Spleen (tissue), 11 donors: Measurements from ENCODE around the gene EPHA6. TPM values are rescaled to one million over a fixed set of nuclear protein-coding genes. Genes with fewer than 3 reads are reported as not detected.

Experiments used
- DNase-seq: peaks from one replicate; pipeline ENCODE4 v3.0.0-alpha.2; 2020
- H3K27ac ChIP-seq, 8 donors: fragments of 200-600 bp; sonication (generic) in 7 of 8; 1 replicate in 4 of 8; 2 replicates in 4 of 8; pipeline versions ENCODE4 v1.5.0 to v1.8.0; 2016 to 2021; ENCODE audit warnings: inconsistent platforms in 4 of 8, mild to moderate bottlenecking in 4 of 8, moderate library complexity in 1 of 8
- H3K27me3 ChIP-seq, 7 donors: fragments of 200-600 bp; sonication (generic) in 6 of 7; replicated peaks in 1 of 7; 1 replicate in 4 of 7; 2 replicates in 3 of 7; pipeline versions ENCODE4 v1.5.0 to v1.8.0; 2016 to 2021; ENCODE audit warnings: inconsistent platforms in 3 of 7, mild to moderate bottlenecking in 1 of 7
- H3K36me3 ChIP-seq, 6 donors: fragments of 200-600 bp; sonication (generic) in 5 of 6; 1 replicate in 4 of 6; 2 replicates in 2 of 6; pipeline versions ENCODE4 v1.5.0 to v1.8.0; 2016 to 2021; ENCODE audit warnings: inconsistent platforms in 2 of 6
- H3K4me1 ChIP-seq, 6 donors: fragments of 200-600 bp; sonication (generic) in 5 of 6; 1 replicate in 3 of 6; 2 replicates in 3 of 6; pipeline versions ENCODE4 v1.5.0 to v1.8.0; 2016 to 2021; ENCODE audit warnings: inconsistent platforms in 3 of 6
- H3K4me3 ChIP-seq, 8 donors: fragments of 200-600 bp; sonication (generic) in 7 of 8; 1 replicate in 4 of 8; 2 replicates in 4 of 8; pipeline versions ENCODE4 v1.5.0 to v1.8.0; 2016 to 2021; ENCODE audit warnings: inconsistent platforms in 4 of 8, mild to moderate bottlenecking in 4 of 8, moderate library complexity in 2 of 8
- H3K9me3 ChIP-seq, 8 donors: fragments of 200-600 bp; sonication (generic) in 7 of 8; 1 replicate in 4 of 8; 2 replicates in 4 of 8; pipeline versions ENCODE4 v1.5.0 to v1.8.0; 2016 to 2021; ENCODE audit warnings: inconsistent platforms in 4 of 8
- CTCF ChIP-seq, 11 experiments: fragments of 200-600 bp in 7 of 11; fragments of 450-650 bp in 4 of 11; sonication (generic) in 4 of 11; IDR thresholded peaks in 8 of 11; conservative IDR thresholded peaks in 3 of 11; 1 replicate in 7 of 11; 2 replicates in 4 of 11; pipeline versions ENCODE4 v1.4.0 to v1.8.0; 2016 to 2021; ENCODE audit warnings: antibody characterized with exemption in 11 of 11, inconsistent platforms in 4 of 11, mild to moderate bottlenecking in 1 of 11
- POLR2A ChIP-seq, 3 donors: fragments of 450-650 bp; IDR thresholded peaks; one replicate each; pipeline ENCODE4 v1.5.1; 2017; ENCODE audit warnings: antibody characterized with exemption in 3 of 3, mild to moderate bottlenecking in 1 of 3
- POLR2AphosphoS5 ChIP-seq, 3 donors: sonication (generic); formaldehyde crosslinking; IDR thresholded peaks; one replicate each; pipeline ENCODE4 v1.5.1; 2017; ENCODE audit warnings: antibody characterized with exemption in 3 of 3
- WGBS, 5 donors: extraction: QIAGEN DNeasy Blood & Tissue Kit in 3 of 5; methylation state at CpG; one replicate each; pipeline versions ENCODE4 v1.1.5 to v1.1.7; 2013 to 2018; 5-methylcytosine and 5-hydroxymethylcytosine counted together
- intact Hi-C: fragments of 100-400 bp; cut with DNase I; formaldehyde crosslinking; loops from one replicate; pipeline ENCODE4 v1.15.0; 2023; ENCODE audit warnings: low total_unique reads
- polyA plus RNA-seq, 3 donors: library from polyadenylated mRNA; stranded (reverse); fragments of 200-250 nt; gene quantifications; one replicate each; pipeline ENCODE4 v1.2.1, GENCODE V29; 2013
- total RNA-seq, 7 donors: library from RNA; depleted of rRNA in 3 of 7; stranded (reverse); fragments of >200 nt in 3 of 7; fragmentation: NEBNext Ultra II Directional in 4 of 7; extraction: Animal tissue kit (Norgen Biotek cat#: 25700) in 4 of 7; gene quantifications; one replicate each; pipeline versions ENCODE4 v1.1.0 to v1.2.1, GENCODE V29; 2016 to 2021
- donor health status: healthy with polysubstance abuse.
- donor health status: DM: no; HTN: no; CAD: no; lungs with moderate emphysema.
- donor health status: DM: no; HTN: no; CAD: no.
- donor health status: Bipolar disorder and iron deficiency.
- donor health status: healthy.
- donor health status: DM: no; HTN: no; CAD: no.
- donor health status: DM: yes; HTN: yes; CAD: no.

EPHA6 gene
- total and polyA plus RNA-seq, 10 donors: 0.44 TPM; not detected in 9

- H3K27me3 ChIP-seq: no peaks in the 10 kb centered on the region
- no peak overlapping the region for H3K27ac ChIP-seq
- TF ChIP-seq CTCF (IDR thresholded peaks at IDR 0.05 in 8 of 11, conservative IDR thresholded peaks at IDR 0.05 in 3 of 11): no peak
- no peak for TF ChIP-seq POLR2A (IDR thresholded peaks at IDR 0.05)
- no peak for TF ChIP-seq POLR2AphosphoS5 (IDR thresholded peaks at IDR 0.05)
- no peaks in the 10 kb centered on the region for H3K36me3 ChIP-seq
- no peaks in the 10 kb centered on the region for H3K4me1 ChIP-seq
- no peaks in the 10 kb centered on the region for H3K9me3 ChIP-seq
- 63 to 67% (median 64%) methylated on average over 5 of the region's 5 CpGs for WGBS, 5 donors
- no peak for DNase-seq
- H3K4me3 ChIP-seq: no peak overlapping the region
- intact Hi-C loops: no loop called here
Measured at GRCh38 chr3:97698691-97699090, 884.3 kb downstream of the EPHA6 start.

- TF ChIP-seq POLR2AphosphoS5 (IDR thresholded peaks at IDR 0.05): no peak
- TF ChIP-seq POLR2A (IDR thresholded peaks at IDR 0.05): no peak
- no peak for TF ChIP-seq CTCF (IDR thresholded peaks at IDR 0.05 in 8 of 11, conservative IDR thresholded peaks at IDR 0.05 in 3 of 11)
- no peaks in the 10 kb centered on the region for H3K4me1 ChIP-seq
- H3K27me3 ChIP-seq: no peaks in the 10 kb centered on the region
- WGBS, 5 donors: 71 to 86% (median 80%) methylated on average over 2 of the region's 2 CpGs
- no peak overlapping the region for H3K27ac ChIP-seq
- H3K4me3 ChIP-seq: no peak overlapping the region
- no peak for DNase-seq
- H3K9me3 ChIP-seq: no peaks in the 10 kb centered on the region
- intact Hi-C loops: no loop called here
- H3K36me3 ChIP-seq: no peaks in the 10 kb centered on the region
Measured at GRCh38 chr3:97699889-97700288, 885.5 kb downstream of the EPHA6 start.

GRCh38 chr3:97705764-97706163 lies 891.4 kb downstream of the EPHA6 start:
- no peak for TF ChIP-seq POLR2A (IDR thresholded peaks at IDR 0.05)
- no peak for TF ChIP-seq POLR2AphosphoS5 (IDR thresholded peaks at IDR 0.05)
- TF ChIP-seq CTCF (IDR thresholded peaks at IDR 0.05 in 8 of 11, conservative IDR thresholded peaks at IDR 0.05 in 3 of 11): no peak
- Histone ChIP-seq H3K9me3 (no peaks in the 10 kb centered on the region), H3K4me1 (peaks cover 0 to 3% (median 0%) of the 10 kb centered on the region in 6 donors), H3K4me3 (no peak overlapping the region), H3K36me3 (no peaks in the 10 kb centered on the region), H3K27me3 (no peaks in the 10 kb centered on the region), H3K27ac (no peak overlapping the region)
- WGBS, 5 donors: 74 to 91% (median 81%) methylated on average over 2 of the region's 2 CpGs
- intact Hi-C loops: no loop called here
- no peak for DNase-seq

GRCh38 chr3:97706226-97706625 lies 891.8 kb downstream of the EPHA6 start:
- 85 to 97% (median 87%) methylated on average over 4 of the region's 4 CpGs for WGBS, 5 donors
- intact Hi-C loops: no loop called here
- no peak for DNase-seq
- Histone ChIP-seq H3K27me3 (no peaks in the 10 kb centered on the region), H3K36me3 (no peaks in the 10 kb centered on the region), H3K4me1 (peaks cover 0 to 3% (median 0%) of the 10 kb centered on the region in 6 donors), H3K4me3 (no peak overlapping the region), H3K9me3 (no peaks in the 10 kb centered on the region), H3K27ac (no peak overlapping the region)
- TF ChIP-seq POLR2A (IDR thresholded peaks at IDR 0.05): no peak
- TF ChIP-seq CTCF (IDR thresholded peaks at IDR 0.05 in 8 of 11, conservative IDR thresholded peaks at IDR 0.05 in 3 of 11): no peak
- TF ChIP-seq POLR2AphosphoS5 (IDR thresholded peaks at IDR 0.05): no peak
